H1 (cell line): ENCODE measurements around the gene HK2. TPM values are rescaled to one million over a fixed set of nuclear protein-coding genes. Genes with fewer than 3 reads are reported as not detected.
A peak's percentile ranks its signal among the peaks of the same experiment; 100 is the strongest.

Experiments
- CTCF ChIA-PET: fragments of 300-600 bp; sonication (Branson Sonifier 250); formaldehyde crosslinking; loops from one replicate; lab custom pipeline; 2021; ENCODE audit not compliant: partially characterized antibody; lab: Charles Lee
- POLR2A ChIA-PET: fragments of 300-600 bp; sonication (Branson Sonifier 250); formaldehyde crosslinking; loops from one replicate; lab custom pipeline; 2021; ENCODE audit warnings: inconsistent platforms; ENCODE audit not compliant: partially characterized antibody; lab: Charles Lee
- DNase-seq, 2 experiments: peaks; one replicate each; pipeline versions ENCODE4 v3.0.0 to v3.0.0-alpha.2; 2010 to 2022; ENCODE audit warnings: low spot score in 2 of 2, low read depth in 1 of 2, mixed read lengths in 1 of 2
- FAIRE-seq: peaks from 2 replicates; lab custom pipeline; 2011; peaks lifted over from hg19 to GRCh38; lab: Jason Lieb, UNC
- H2AFZ ChIP-seq: 2 replicates; pipeline ENCODE4 v1.8.1; 2012; ENCODE audit warnings: low read length, inconsistent platforms
- H2AK5ac ChIP-seq: 2 replicates; pipeline ENCODE4 v1.6.1; 2013; ENCODE audit warnings: low read depth, low read length
- H2BK120ac ChIP-seq: replicated peaks from 2 replicates; pipeline ENCODE3; 2013; ENCODE audit warnings: low read depth, low read length, inconsistent platforms
- H2BK12ac ChIP-seq: 2 replicates; pipeline ENCODE4 v1.6.1; 2013; ENCODE audit warnings: low read depth, low read length
- H2BK15ac ChIP-seq: 2 replicates; pipeline ENCODE4 v1.6.1; 2013; ENCODE audit warnings: low read length
- H2BK20ac ChIP-seq: 2 replicates; pipeline ENCODE4 v1.6.1; 2013; ENCODE audit warnings: low read length
- H2BK5ac ChIP-seq: 2 replicates; pipeline ENCODE4 v1.6.1; 2013; ENCODE audit warnings: low read depth, low read length
- H3K14ac ChIP-seq: 2 replicates; pipeline ENCODE4 v1.6.1; 2013; ENCODE audit warnings: inconsistent platforms; ENCODE audit not compliant: insufficient read length
- H3K18ac ChIP-seq: 2 replicates; pipeline ENCODE4 v1.6.1; 2013; ENCODE audit warnings: low read length; ENCODE audit errors: extremely low read depth
- H3K23ac ChIP-seq: 2 replicates; pipeline ENCODE4 v1.6.1; 2013; ENCODE audit warnings: inconsistent platforms; ENCODE audit not compliant: insufficient read length
- H3K23me2 ChIP-seq: 2 replicates; pipeline ENCODE4 v1.6.1; 2013; ENCODE audit warnings: low read depth, low read length
- H3K27ac ChIP-seq: 2 replicates; pipeline ENCODE4 v1.6.1; 2011; ENCODE audit warnings: low read depth, low read length, inconsistent platforms
- H3K27me3 ChIP-seq, 4 experiments: replicated peaks in 1 of 4; 1 replicate in 1 of 4; 2 replicates in 3 of 4; pipeline versions ENCODE4 v1.6.1 to v1.8.1; 2011 to 2013; ENCODE audit warnings: low read length in 3 of 4, mild to moderate bottlenecking in 3 of 4, inconsistent platforms in 2 of 4, mixed read lengths in 2 of 4, moderate library complexity in 1 of 4; ENCODE audit not compliant: control insufficient read depth in 3 of 4, insufficient read depth in 3 of 4; ENCODE audit errors: extremely low read depth in 1 of 4
- H3K36me3 ChIP-seq, 4 experiments: 2 replicates each; pipeline versions ENCODE4 v1.6.1 to v1.8.1; 2011 to 2013; ENCODE audit warnings: mild to moderate bottlenecking in 4 of 4, low read length in 3 of 4, moderate library complexity in 2 of 4, control low read depth in 1 of 4, inconsistent platforms in 1 of 4; ENCODE audit not compliant: insufficient read depth in 4 of 4, control insufficient read depth in 2 of 4
- H3K4ac ChIP-seq: replicated peaks from 2 replicates; pipeline ENCODE3; 2013; ENCODE audit warnings: low read length, low read depth, mixed read lengths, inconsistent platforms; ENCODE audit not compliant: insufficient read length
- H3K4me1 ChIP-seq, 4 experiments: replicated peaks in 1 of 4; 1 replicate in 1 of 4; 2 replicates in 3 of 4; pipeline versions ENCODE4 v1.6.1 to v1.8.1; 2011 to 2013; ENCODE audit warnings: low read length in 3 of 4, inconsistent platforms in 2 of 4, mixed read lengths in 1 of 4; ENCODE audit not compliant: insufficient read depth in 4 of 4, control insufficient read depth in 3 of 4
- H3K4me2 ChIP-seq, 2 experiments: 2 replicates each; pipeline versions ENCODE4 v1.6.1 to v1.8.1; 2011 to 2013; ENCODE audit warnings: low read depth in 2 of 2, low read length in 2 of 2, control low read depth in 1 of 2, inconsistent platforms in 1 of 2, mild to moderate bottlenecking in 1 of 2; ENCODE audit not compliant: insufficient read depth in 1 of 2
- H3K4me3 ChIP-seq, 4 experiments: fragments of 200-600, 300-600 bp in 1 of 4; sonication (generic), shearing (Covaris generic), sonication (Bioruptor Twin) in 1 of 4; 2 replicates each; pipeline versions ENCODE4 v1.5.1 to v1.8.1; 2011 to 2016; ENCODE audit warnings: low read length in 4 of 4, low read depth in 3 of 4, control low read depth in 2 of 4, inconsistent platforms in 2 of 4, mild to moderate bottlenecking in 2 of 4, mixed read lengths in 1 of 4, moderate library complexity in 1 of 4; ENCODE audit not compliant: insufficient read depth in 2 of 4; ENCODE audit errors: extremely low read depth in 1 of 4
- H3K56ac ChIP-seq: replicated peaks from 2 replicates; pipeline ENCODE3; 2013; ENCODE audit warnings: low read depth, mild to moderate bottlenecking, mixed read lengths, low read length, inconsistent platforms; ENCODE audit not compliant: insufficient read length
- H3K79me1 ChIP-seq: 2 replicates; pipeline ENCODE4 v1.6.1; 2013; ENCODE audit warnings: low read depth, low read length, control low read depth
- H3K79me2 ChIP-seq, 2 experiments: 2 replicates each; pipeline versions ENCODE4 v1.6.1 to v1.8.1; 2012 to 2013; ENCODE audit warnings: low read length in 2 of 2, mild to moderate bottlenecking in 2 of 2, inconsistent platforms in 1 of 2; ENCODE audit not compliant: insufficient read depth in 2 of 2, control insufficient read depth in 1 of 2
- H3K9ac ChIP-seq, 4 experiments: replicated peaks in 1 of 4; 1 replicate in 1 of 4; 2 replicates in 3 of 4; pipeline versions ENCODE4 v1.6.1 to v1.8.1; 2011 to 2013; ENCODE audit warnings: low read depth in 3 of 4, low read length in 3 of 4, control low read depth in 2 of 4, mild to moderate bottlenecking in 2 of 4, moderate library complexity in 2 of 4, inconsistent platforms in 1 of 4; ENCODE audit errors: extremely low read depth in 1 of 4
- H3K9me3 ChIP-seq, 2 experiments: 2 replicates each; pipeline versions ENCODE4 v1.6.1 to v1.8.1; 2012 to 2013; ENCODE audit warnings: mild to moderate bottlenecking in 2 of 2, moderate library complexity in 2 of 2, control low read depth in 1 of 2, inconsistent platforms in 1 of 2, low read depth in 1 of 2, low read length in 1 of 2, mixed read lengths in 1 of 2; ENCODE audit not compliant: insufficient read depth in 2 of 2
- H4K20me1 ChIP-seq, 2 experiments: replicated peaks in 1 of 2; 2 replicates each; pipeline versions ENCODE3 to v1.8.1; 2011 to 2013; ENCODE audit warnings: inconsistent platforms in 2 of 2, low read length in 2 of 2, mild to moderate bottlenecking in 1 of 2; ENCODE audit not compliant: insufficient read depth in 2 of 2, control insufficient read depth in 1 of 2
- H4K5ac ChIP-seq: 2 replicates; pipeline ENCODE4 v1.6.1; 2013; ENCODE audit warnings: low read length, low read depth, mixed read lengths, inconsistent platforms; ENCODE audit not compliant: insufficient read length
- H4K8ac ChIP-seq: 2 replicates; pipeline ENCODE4 v1.8.0; 2013; ENCODE audit warnings: mild to moderate bottlenecking, moderate library complexity, low read length, inconsistent platforms; ENCODE audit not compliant: insufficient read depth; ENCODE audit errors: extremely low read depth
- H4K91ac ChIP-seq: replicated peaks from 2 replicates; pipeline ENCODE3; 2013; ENCODE audit warnings: low read length, mixed read lengths, inconsistent platforms; ENCODE audit not compliant: insufficient read length
- ASH2L ChIP-seq: fragments of 200-600, 300-600 bp; sonication (generic); IDR thresholded peaks from one replicate; pipeline ENCODE4 v1.7.1; 2017; ENCODE audit warnings: low read length
- CBX8 ChIP-seq: fragments of 300-800, 300-1000 bp; sonication (generic); IDR thresholded peaks from 2 replicates; pipeline ENCODE4 v1.7.1; 2016; ENCODE audit warnings: low read depth, low read length, borderline replicate concordance
- CEBPB ChIP-seq: IDR thresholded peaks from 2 replicates; pipeline ENCODE4 v1.6.1; 2012; ENCODE audit warnings: low read depth, low read length
- CHD2 ChIP-seq: IDR thresholded peaks from 2 replicates; pipeline ENCODE4 v1.6.1; 2012; ENCODE audit warnings: low read length, improper control_type of control experiment
- CREB1 ChIP-seq: IDR thresholded peaks from 2 replicates; pipeline ENCODE4 v1.6.1; 2012; ENCODE audit warnings: inconsistent platforms
- E2F6 ChIP-seq: IDR thresholded peaks from 2 replicates; pipeline ENCODE4 v1.6.1; 2012; ENCODE audit warnings: inconsistent platforms
- GTF2F1 ChIP-seq: IDR thresholded peaks from 2 replicates; pipeline ENCODE4 v1.6.1; 2012; ENCODE audit warnings: low read depth, low read length, improper control_type of control experiment, borderline replicate concordance
- KDM5A ChIP-seq: fragments of 200-600 bp; IDR thresholded peaks from 2 replicates; pipeline ENCODE4 v1.7.1; 2012; ENCODE audit warnings: mild to moderate bottlenecking, low read length, inconsistent platforms, mixed read lengths
- MAFK ChIP-seq: IDR thresholded peaks from 2 replicates; pipeline ENCODE4 v1.6.1; 2012; ENCODE audit warnings: low read depth, mild to moderate bottlenecking, improper control_type of control experiment, low read length
- PHF8 ChIP-seq: fragments of 200-600 bp; sonication (generic); conservative IDR thresholded peaks from 2 replicates; pipeline ENCODE4 v1.7.1; 2012; ENCODE audit warnings: low read depth, mild to moderate bottlenecking, inconsistent platforms, low read length, moderate library complexity
- RFX5 ChIP-seq: IDR thresholded peaks from 2 replicates; pipeline ENCODE4 v1.6.1; 2011; ENCODE audit warnings: low read depth, low read length, improper control_type of control experiment, borderline replicate concordance
- SIN3A ChIP-seq, 2 experiments: IDR thresholded peaks in 1 of 2; conservative IDR thresholded peaks in 1 of 2; 2 replicates each; pipeline ENCODE4 v1.6.1; 2011 to 2012; ENCODE audit warnings: low read length in 2 of 2, improper control_type of control experiment in 1 of 2, low read depth in 1 of 2, mild to moderate bottlenecking in 1 of 2
- SP1 ChIP-seq: IDR thresholded peaks from 2 replicates; pipeline ENCODE4 v1.6.1; 2011; ENCODE audit warnings: low read depth, low read length
- SP4 ChIP-seq: IDR thresholded peaks from 2 replicates; pipeline ENCODE4 v1.6.1; 2012; ENCODE audit warnings: low read length, inconsistent platforms
- TAF1 ChIP-seq: IDR thresholded peaks from 2 replicates; pipeline ENCODE4 v1.6.1; 2011; ENCODE audit warnings: mild to moderate bottlenecking, low read depth, low read length
- ZNF274 ChIP-seq: IDR thresholded peaks from 2 replicates; pipeline ENCODE4 v1.7.0; 2012; ENCODE audit warnings: low read length, borderline replicate concordance; ENCODE audit errors: extremely low read depth
- whole genome bisulfite sequencing, 2 experiments: shearing (Covaris generic) in 1 of 2; methylation state at CpG; one replicate each; pipeline versions ENCODE4 v1.1.6 to v1.1.7; 2013 to 2015; ENCODE audit warnings: low lambda C conversion rate in 2 of 2, mixed read lengths in 2 of 2, inconsistent platforms in 1 of 2, low coverage in 1 of 2, missing lambda C conversion rate in 1 of 2; ENCODE audit not compliant: insufficient replicate concordance in 2 of 2, insufficient coverage in 1 of 2, insufficient read length in 1 of 2; ENCODE audit errors: extremely low coverage in 1 of 2, missing lambda C conversion rate in 1 of 2; 5-methylcytosine and 5-hydroxymethylcytosine counted together
- polyA plus RNA-seq, 7 experiments: library from polyadenylated mRNA; depleted of rRNA in 3 of 7; stranded (reverse) in 5 of 7; unstranded in 2 of 7; fragments of >200 nt in 5 of 7; fragments of 200-250 nt in 2 of 7; gene quantifications; 1 replicate in 5 of 7; 2 replicates in 1 of 7; 4 replicates in 1 of 7; pipeline versions ENCODE4 v1.2.1 to v1.2.3, GENCODE V29; 2011 to 2013; ENCODE audit warnings: missing spikeins in 2 of 7, mixed read lengths in 2 of 7
- total RNA-seq: library from RNA; stranded (reverse); fragmentation: NEBNext Ultra II Directional; extraction: Animal tissue kit (Norgen Biotek cat#: 25700); gene quantifications from 2 replicates; pipeline ENCODE4 v1.2.1, GENCODE V29; 2021

The HK2 gene
- total and polyA plus RNA-seq, 2 of the 8 experiments (the other 6 are each of a cell fraction or from before 2014, with no cell fraction given): 22.1 to 61.9 TPM

DNA sequence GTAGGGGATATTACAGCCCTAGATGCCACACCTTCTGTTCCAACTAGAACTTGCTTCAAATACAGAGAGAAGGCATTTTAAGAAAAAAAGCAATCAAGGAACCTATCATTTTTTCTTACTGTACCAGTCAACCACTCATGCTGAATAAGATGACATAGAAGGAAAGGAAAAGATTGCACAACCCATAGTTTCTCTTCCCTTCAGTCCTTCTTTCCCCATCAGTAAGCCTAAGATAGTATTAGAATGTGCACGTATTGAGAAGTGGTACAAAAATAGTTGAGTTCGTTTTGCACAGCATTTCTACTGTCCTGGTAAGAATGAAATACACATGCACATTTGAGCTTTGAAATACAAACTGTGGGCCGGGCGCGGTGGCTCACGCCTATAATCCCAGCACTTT, 27.0 kb upstream of the HK2 start:
- Histone ChIP-seq H3K27me3 (no peaks in the 10 kb centered on the region), H3K9ac (no peak overlapping the region), H2BK120ac (no peak overlapping the region), H4K91ac (no peak overlapping the region), H3K79me2 (no peaks in the 10 kb centered on the region), H3K56ac (no peak overlapping the region), H2BK20ac (no peak overlapping the region), H2AFZ (no peak overlapping the region), H3K4me3 (no peak overlapping the region), H3K18ac (no peak overlapping the region), H2BK15ac (no peak overlapping the region), H4K8ac (no peak overlapping the region), H2BK12ac (no peak overlapping the region), H4K5ac (no peak overlapping the region), H3K14ac (no peak overlapping the region), H2AK5ac (no peak overlapping the region), H3K4me2 (no peak overlapping the region), H3K4me1 (no peaks in the 10 kb centered on the region), H3K27ac (no peak overlapping the region), H4K20me1 (no peaks in the 10 kb centered on the region), H3K9me3 (no peaks in the 10 kb centered on the region), H3K79me1 (no peaks in the 10 kb centered on the region), H3K36me3 (no peaks in the 10 kb centered on the region), H3K23ac (no peak overlapping the region), H3K4ac (no peak overlapping the region), H2BK5ac (no peak overlapping the region), H3K23me2 (no peaks in the 10 kb centered on the region; the same call in 1 of the 2 replicates)
- WGBS, 2 experiments: 96% methylated on average over 6 of the region's 6 CpGs; no CpG with 5 or more reads in 1 of the 2 experiments
- DNase-seq: peak in 1 of 2 experiments; percentile 2
- CTCF ChIA-PET: no interaction called here
- no peak for FAIRE-seq
- POLR2A ChIA-PET: no interaction called here
- TF ChIP-seq ZNF274 (no peak), MAFK (no peak), RFX5 (no peak), SP4 (no peak), GTF2F1 (no peak), ASH2L (no peak), SP1 (no peak), SIN3A (conservative IDR thresholded peaks at IDR 0.05 in 1 of 2, IDR thresholded peaks at IDR 0.05 in 1 of 2; ENCODE audit: low read depth in 1 of 2, low read length in 2 of 2) (no peak), CHD2 (no peak), CREB1 (no peak), TAF1 (no peak), PHF8 (no peak), CEBPB (no peak), CBX8 (no peak), E2F6 (no peak), KDM5A (no peak)
